ENCODE results near the gene PPM1A.

The PPM1A gene

GRCh38 chr14:60248697-60249318 is at the start of gene PPM1A:
PPM1A (plus strand) TSS chr14:60249221; CDS start chr14:60282704, 33,483 bp downstream.
- in situ Hi-C loops (cut with MboI; ENCODE audit: low sequenced_read_pairs, unreplicated experiment): no loop called here
- DNase-seq (ENCODE audit: low spot score): peak; percentile 96
- TF ChIP-seq, protein P1, sequence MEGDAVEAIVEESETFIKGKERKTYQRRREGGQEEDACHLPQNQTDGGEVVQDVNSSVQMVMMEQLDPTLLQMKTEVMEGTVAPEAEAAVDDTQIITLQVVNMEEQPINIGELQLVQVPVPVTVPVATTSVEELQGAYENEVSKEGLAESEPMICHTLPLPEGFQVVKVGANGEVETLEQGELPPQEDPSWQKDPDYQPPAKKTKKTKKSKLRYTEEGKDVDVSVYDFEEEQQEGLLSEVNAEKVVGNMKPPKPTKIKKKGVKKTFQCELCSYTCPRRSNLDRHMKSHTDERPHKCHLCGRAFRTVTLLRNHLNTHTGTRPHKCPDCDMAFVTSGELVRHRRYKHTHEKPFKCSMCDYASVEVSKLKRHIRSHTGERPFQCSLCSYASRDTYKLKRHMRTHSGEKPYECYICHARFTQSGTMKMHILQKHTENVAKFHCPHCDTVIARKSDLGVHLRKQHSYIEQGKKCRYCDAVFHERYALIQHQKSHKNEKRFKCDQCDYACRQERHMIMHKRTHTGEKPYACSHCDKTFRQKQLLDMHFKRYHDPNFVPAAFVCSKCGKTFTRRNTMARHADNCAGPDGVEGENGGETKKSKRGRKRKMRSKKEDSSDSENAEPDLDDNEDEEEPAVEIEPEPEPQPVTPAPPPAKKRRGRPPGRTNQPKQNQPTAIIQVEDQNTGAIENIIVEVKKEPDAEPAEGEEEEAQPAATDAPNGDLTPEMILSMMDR (IDR thresholded peaks at IDR 0.05; ENCODE audit: borderline replicate concordance, control extremely low read depth, extremely low read depth, insufficient read depth, missing control alignments): no peak

- no peak for DNase-seq (ENCODE audit: low spot score)
- in situ Hi-C loops (cut with MboI; ENCODE audit: low sequenced_read_pairs, unreplicated experiment): loop anchor here (25.0 kb wide), 1 partner anchor 562 kb away; no protein-coding TSS in a partner anchor
- TF ChIP-seq, protein P1 (IDR thresholded peaks at IDR 0.05; ENCODE audit: borderline replicate concordance, control extremely low read depth, extremely low read depth, insufficient read depth, missing control alignments): no peak
Observed at GRCh38 chr14:60199321-60199720, 49.7 kb upstream of the PPM1A start.

GRCh38 chr14:60204104-60204842 is 44.7 kb upstream of the PPM1A start:
- DNase-seq (ENCODE audit: low spot score): no peak
- in situ Hi-C loops (cut with MboI; ENCODE audit: low sequenced_read_pairs, unreplicated experiment): loop anchor here (10.0 kb wide), 1 partner anchor 121 kb away; no protein-coding TSS in a partner anchor
- TF ChIP-seq, protein P1 (IDR thresholded peaks at IDR 0.05; ENCODE audit: borderline replicate concordance, control extremely low read depth, extremely low read depth, insufficient read depth, missing control alignments): no peak

DNA sequence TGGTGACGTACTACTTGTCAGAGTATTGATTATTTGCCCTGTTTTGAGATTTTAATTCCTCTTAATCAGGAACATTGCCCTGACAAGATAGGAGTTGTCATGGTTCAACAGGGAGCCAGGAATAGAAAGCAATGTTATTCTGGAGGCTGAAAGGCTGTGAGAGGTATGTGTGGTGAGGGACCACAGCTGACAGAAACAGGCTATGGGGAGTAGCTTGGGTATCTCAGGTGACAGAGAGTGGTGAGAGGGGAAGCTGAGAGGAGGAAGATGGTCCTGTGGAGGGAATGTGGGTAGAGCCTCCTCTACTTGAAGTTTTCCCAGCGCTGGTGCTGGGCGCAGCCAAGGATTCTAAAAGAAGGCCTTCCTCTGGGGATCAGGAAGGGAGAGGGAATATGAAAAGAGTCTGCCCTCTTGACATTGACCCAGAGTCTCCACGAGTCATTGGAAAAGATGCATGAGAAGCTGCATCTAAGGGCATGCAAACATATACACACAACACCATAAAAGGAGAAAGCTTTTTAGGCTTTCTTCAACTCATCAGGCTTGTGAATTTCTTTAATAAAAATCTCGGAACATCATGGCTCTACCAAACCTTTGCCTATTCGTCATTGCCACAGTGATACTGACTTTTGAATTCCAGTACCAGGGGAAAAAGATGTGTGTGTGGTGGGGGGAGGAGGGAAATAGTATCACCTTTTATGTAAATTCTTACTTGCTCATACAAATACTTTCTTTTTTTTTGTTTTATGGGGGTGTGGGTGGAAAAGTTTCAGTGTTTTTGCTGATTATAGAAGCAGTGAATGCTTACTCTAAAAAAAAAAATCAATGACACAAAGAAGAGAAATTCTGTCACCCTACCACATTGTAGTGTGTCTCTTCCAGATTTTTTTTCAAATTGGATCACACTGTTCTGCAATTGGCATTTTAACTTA is 43.9 kb upstream of the PPM1A start:
- in situ Hi-C loops (cut with MboI; ENCODE audit: low sequenced_read_pairs, unreplicated experiment): loop anchor here (10.0 kb wide), 1 partner anchor 120 kb away; no protein-coding TSS in a partner anchor
- TF ChIP-seq, protein P1 (IDR thresholded peaks at IDR 0.05; ENCODE audit: borderline replicate concordance, control extremely low read depth, extremely low read depth, insufficient read depth, missing control alignments): no peak
- no peak for DNase-seq (ENCODE audit: low spot score)

DNA sequence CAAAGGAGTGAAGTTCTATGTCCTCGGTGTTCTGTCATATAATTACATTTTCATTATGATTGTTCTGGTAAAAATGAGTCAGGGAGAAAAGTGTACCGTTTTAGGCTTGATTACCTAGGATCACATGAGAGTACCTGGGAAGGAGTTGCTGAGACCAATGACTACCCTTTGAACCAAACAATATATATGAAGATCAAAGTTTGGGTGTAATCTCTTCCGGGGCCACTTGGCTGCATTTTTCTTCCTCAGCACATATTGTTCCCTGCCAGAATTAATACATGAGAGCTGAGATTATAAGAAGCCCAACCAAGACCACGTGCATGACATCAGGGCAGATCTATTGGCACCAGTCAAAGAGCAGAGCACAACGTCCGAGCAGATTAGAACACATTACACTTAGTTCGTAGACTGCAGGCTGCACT is 42.8 kb upstream of the PPM1A start:
- TF ChIP-seq, protein P1 (IDR thresholded peaks at IDR 0.05; ENCODE audit: borderline replicate concordance, control extremely low read depth, extremely low read depth, insufficient read depth, missing control alignments): no peak
- no peak for DNase-seq (ENCODE audit: low spot score)
- in situ Hi-C loops (cut with MboI; ENCODE audit: low sequenced_read_pairs, unreplicated experiment): loop anchor here (10.0 kb wide), 1 partner anchor 119 kb away; no protein-coding TSS in a partner anchor

Measured in GM13976 (cell line).